MCF 10A (cell line): ENCODE results near the gene MIER2. TPM values are rescaled to one million over a fixed set of nuclear protein-coding genes. Genes with fewer than 3 reads are reported as not detected.
A peak's percentile ranks its signal among the peaks of the same experiment; 100 is the strongest.

ENCODE experiments used
- BruUV-seq: library from RNA; stranded (reverse); fragments of 400-500 nt; replicated peaks from 2 replicates; lab custom pipeline; 2021; lab: Mats Ljungman, UMichigan
- CTCF ChIA-PET: fragments of 300-600 bp; sonication (Branson Sonifier 250); formaldehyde crosslinking; extraction: SDS; loops from one replicate; lab custom pipeline; 2021; ENCODE audit warnings: antibody characterized with exemption, inconsistent platforms; lab: Yijun Ruan, JAX
- POLR2A ChIA-PET: fragments of 300-600, 350-650 bp; sonication (Branson Sonifier 250); formaldehyde crosslinking; extraction: SDS; loops from one replicate; lab custom pipeline; 2020; ENCODE audit warnings: antibody characterized with exemption, inconsistent platforms; lab: Yijun Ruan, JAX
- DNase-seq: peaks from one replicate; pipeline ENCODE4 v3.0.0-alpha.2; 2018; ENCODE audit not compliant: unreplicated experiment
- H3K27ac Mint-ChIP-seq: one replicate; pipeline ENCODE4 v1.8.0; 2022; ENCODE audit warnings: mild to moderate bottlenecking, low read depth, mixed read lengths; ENCODE audit not compliant: unreplicated experiment
- H3K27me3 Mint-ChIP-seq: one replicate; pipeline ENCODE4 v1.8.0; 2022; ENCODE audit warnings: mixed read lengths; ENCODE audit not compliant: insufficient read depth, unreplicated experiment
- H3K36me3 Mint-ChIP-seq: one replicate; pipeline ENCODE4 v1.8.0; 2022; ENCODE audit warnings: mild to moderate bottlenecking, moderate library complexity, mixed read lengths; ENCODE audit not compliant: insufficient read depth, unreplicated experiment
- H3K4me1 Mint-ChIP-seq: one replicate; pipeline ENCODE4 v1.8.0; 2022; ENCODE audit warnings: mixed read lengths; ENCODE audit not compliant: insufficient read depth, unreplicated experiment
- H3K4me3 Mint-ChIP-seq: one replicate; pipeline ENCODE4 v1.8.0; 2022; ENCODE audit warnings: mild to moderate bottlenecking, moderate library complexity, mixed read lengths; ENCODE audit not compliant: unreplicated experiment
- H3K9me3 Mint-ChIP-seq: one replicate; pipeline ENCODE4 v1.8.0; 2022; ENCODE audit warnings: mixed read lengths; ENCODE audit not compliant: unreplicated experiment
- intact Hi-C: fragments of 100-400 bp; cut with micrococcal nuclease; formaldehyde crosslinking; loops from 2 replicates; pipeline ENCODE4 v1.14.1; 2022
- total RNA-seq: library from RNA; stranded (reverse); gene quantifications from 2 replicates; pipeline ENCODE4 v1.2.3, GENCODE V29; 2022
- TF ChIP-seq, protein P1 (sequence below): fragments of 200-600 bp; IDR thresholded peaks from one replicate; pipeline ENCODE4 v1.8.0; 2022; ENCODE audit warnings: antibody characterized with exemption, mild to moderate bottlenecking; ENCODE audit not compliant: unreplicated experiment

Gene MIER2
- total RNA-seq, 1 experiment from 2014 or later = 24.2 TPM

- H3K27me3 Mint-ChIP-seq = peaks cover 25% of the 10 kb centered on the region
- ChIA-PET CTCF (interaction anchor here (0.7 kb wide), 1 partner anchor 12 kb away, joined by 3 read pairs; no protein-coding TSS in a partner anchor), POLR2A (interaction anchor here (0.6 kb wide), 1 partner anchor 35 kb away, joined by 3 read pairs; no protein-coding TSS in a partner anchor)
- H3K27ac Mint-ChIP-seq = peak overlapping the region; percentile 77
- TF ChIP-seq, protein P1, sequence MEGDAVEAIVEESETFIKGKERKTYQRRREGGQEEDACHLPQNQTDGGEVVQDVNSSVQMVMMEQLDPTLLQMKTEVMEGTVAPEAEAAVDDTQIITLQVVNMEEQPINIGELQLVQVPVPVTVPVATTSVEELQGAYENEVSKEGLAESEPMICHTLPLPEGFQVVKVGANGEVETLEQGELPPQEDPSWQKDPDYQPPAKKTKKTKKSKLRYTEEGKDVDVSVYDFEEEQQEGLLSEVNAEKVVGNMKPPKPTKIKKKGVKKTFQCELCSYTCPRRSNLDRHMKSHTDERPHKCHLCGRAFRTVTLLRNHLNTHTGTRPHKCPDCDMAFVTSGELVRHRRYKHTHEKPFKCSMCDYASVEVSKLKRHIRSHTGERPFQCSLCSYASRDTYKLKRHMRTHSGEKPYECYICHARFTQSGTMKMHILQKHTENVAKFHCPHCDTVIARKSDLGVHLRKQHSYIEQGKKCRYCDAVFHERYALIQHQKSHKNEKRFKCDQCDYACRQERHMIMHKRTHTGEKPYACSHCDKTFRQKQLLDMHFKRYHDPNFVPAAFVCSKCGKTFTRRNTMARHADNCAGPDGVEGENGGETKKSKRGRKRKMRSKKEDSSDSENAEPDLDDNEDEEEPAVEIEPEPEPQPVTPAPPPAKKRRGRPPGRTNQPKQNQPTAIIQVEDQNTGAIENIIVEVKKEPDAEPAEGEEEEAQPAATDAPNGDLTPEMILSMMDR = no peak
- H3K4me3 Mint-ChIP-seq = peak overlapping the region; percentile 60
- H3K4me1 Mint-ChIP-seq = peaks cover 17% of the 10 kb centered on the region
- H3K36me3 Mint-ChIP-seq = peaks cover 7% of the 10 kb centered on the region
- BruUV-seq = no TSS peak
- peak; percentile 82 for DNase-seq
- intact Hi-C loops = no loop called here
- no peaks in the 10 kb centered on the region for H3K9me3 Mint-ChIP-seq
Measured at GRCh38 chr19:289651-290371, 54.8 kb downstream of the MIER2 start.

DNA sequence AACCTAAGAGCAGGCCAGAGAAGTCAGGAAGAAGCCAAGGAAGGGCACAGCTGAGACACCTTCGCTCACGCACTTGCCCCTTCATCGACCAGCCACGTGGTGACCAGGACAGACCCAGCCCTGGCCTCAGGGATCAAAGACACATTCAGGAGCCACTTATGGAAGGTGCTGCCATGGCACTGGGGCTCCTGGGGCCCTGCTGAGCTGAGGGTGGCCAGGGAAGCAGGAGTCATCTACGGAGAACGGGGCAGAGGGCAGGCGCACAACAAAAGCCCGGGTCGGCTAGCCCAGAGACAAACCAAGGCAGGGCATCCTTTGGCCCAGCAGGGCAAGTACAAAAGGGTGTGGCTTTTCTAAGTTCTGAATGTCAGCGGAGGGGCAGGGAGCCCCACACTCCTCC, 55.7 kb downstream of the MIER2 start:
- DNase-seq = no peak
- no peak overlapping the region for H3K4me3 Mint-ChIP-seq
- intact Hi-C loops = no loop called here
- H3K27me3 Mint-ChIP-seq = peaks cover 16% of the 10 kb centered on the region
- ChIA-PET POLR2A (interaction anchor here (0.6 kb wide), 1 partner anchor 36 kb away, joined by 3 read pairs; no protein-coding TSS in a partner anchor), CTCF (interaction anchor here (1.5 kb wide), 1 partner anchor 22 kb away, joined by 11 read pairs; no protein-coding TSS in a partner anchor)
- peaks cover 8% of the 10 kb centered on the region for H3K4me1 Mint-ChIP-seq
- peaks cover 13% of the 10 kb centered on the region for H3K36me3 Mint-ChIP-seq
- TF ChIP-seq, protein P1 = no peak
- no peaks in the 10 kb centered on the region for H3K9me3 Mint-ChIP-seq
- H3K27ac Mint-ChIP-seq = no peak overlapping the region
- BruUV-seq = no TSS peak

DNA sequence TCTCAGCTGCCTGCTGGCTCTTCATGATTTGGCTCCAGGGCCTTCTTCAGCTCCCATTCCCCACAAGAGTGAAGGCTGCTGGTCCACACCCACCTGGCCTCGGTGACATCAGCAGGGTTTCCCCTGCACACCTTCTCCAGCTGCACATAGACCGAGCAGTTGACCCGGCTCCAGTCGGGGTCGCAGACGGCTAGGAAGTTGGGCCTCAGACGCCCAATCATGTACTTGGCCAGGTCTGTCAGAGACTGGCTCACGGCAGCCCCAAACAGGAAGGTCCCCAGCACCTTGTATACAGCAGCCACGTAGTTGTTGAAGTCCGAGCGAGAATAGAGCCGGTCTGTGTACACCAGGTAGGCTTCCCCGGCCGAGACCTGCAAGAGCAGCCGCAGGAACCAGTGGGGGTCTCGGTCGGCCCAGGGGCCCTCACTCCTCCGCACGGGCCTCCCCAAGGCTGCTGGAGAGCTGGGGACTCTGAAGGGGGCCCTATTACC, 57.2 kb downstream of the MIER2 start:
- TF ChIP-seq, protein P1 = no peak
- H3K9me3 Mint-ChIP-seq = no peaks in the 10 kb centered on the region
- peaks cover 1% of the 10 kb centered on the region for H3K27me3 Mint-ChIP-seq
- DNase-seq = no peak
- BruUV-seq = no TSS peak
- POLR2A ChIA-PET = no interaction called here
- H3K27ac Mint-ChIP-seq = no peak overlapping the region
- peaks cover 13% of the 10 kb centered on the region for H3K36me3 Mint-ChIP-seq
- H3K4me3 Mint-ChIP-seq = no peak overlapping the region
- peaks cover 6% of the 10 kb centered on the region for H3K4me1 Mint-ChIP-seq
- CTCF ChIA-PET = no interaction called here
- intact Hi-C loops = no loop called here

DNA sequence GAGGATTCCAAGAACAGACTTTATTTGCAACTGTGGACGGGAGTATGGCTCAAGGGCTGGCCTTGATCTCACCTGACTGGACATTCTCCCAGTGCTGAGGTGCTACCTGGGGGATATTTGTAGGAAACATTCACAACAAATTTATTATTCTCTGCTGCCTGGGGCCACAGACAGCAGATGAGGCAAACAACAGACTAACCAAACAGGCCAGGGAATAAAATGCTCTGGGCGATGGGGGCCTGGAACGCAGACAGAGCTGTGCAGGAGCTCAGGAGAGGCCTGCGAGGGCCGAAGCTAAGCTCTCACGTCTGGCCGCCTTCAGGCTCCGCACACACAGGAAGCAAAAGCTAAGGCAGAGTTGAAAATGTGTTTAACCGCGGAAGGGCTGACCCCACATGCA, 61.2 kb downstream of the MIER2 start:
- Mint-ChIP-seq H3K4me1 (no peaks in the 10 kb centered on the region), H3K9me3 (no peaks in the 10 kb centered on the region), H3K36me3 (peaks cover 13% of the 10 kb centered on the region), H3K4me3 (no peak overlapping the region), H3K27ac (no peak overlapping the region), H3K27me3 (no peaks in the 10 kb centered on the region)
- intact Hi-C loops = no loop called here
- no TSS peak for BruUV-seq
- no peak for DNase-seq
- TF ChIP-seq, protein P1 = no peak
- POLR2A ChIA-PET = no interaction called here
- CTCF ChIA-PET = no interaction called here
